Endothelial cell of umbilical vein (primary cell): ENCODE data around the gene ZFR. TPM values are rescaled to one million over a fixed set of nuclear protein-coding genes. Genes with fewer than 3 reads are reported as not detected.

Experiments
- BruUV-seq: library from RNA; stranded (reverse); fragments of 400-500 nt; replicated peaks from 2 replicates; lab custom pipeline; 2021; lab: Mats Ljungman, UMichigan
- CTCF ChIA-PET: fragments of 300-600, 350-600 bp; sonication (Branson Sonifier 250); formaldehyde crosslinking; loops from one replicate; lab custom pipeline; 2021; ENCODE audit warnings: antibody characterized with exemption, inconsistent platforms; lab: Charles Lee
- POLR2A ChIA-PET: fragments of 300-600, 350-600 bp; sonication (Branson Sonifier 250); formaldehyde crosslinking; loops from one replicate; lab custom pipeline; 2021; ENCODE audit warnings: antibody characterized with exemption, inconsistent platforms; lab: Charles Lee
- DNase-seq: peaks from one replicate; pipeline ENCODE4 v3.0.0-alpha.2; 2011; ENCODE audit warnings: low read depth, low spot score
- FAIRE-seq: peaks from 2 replicates; lab custom pipeline; 2011; peaks lifted over from hg19 to GRCh38; lab: Jason Lieb, UNC
- H2AFZ ChIP-seq: 2 replicates; pipeline ENCODE4 v1.6.0; 2012; ENCODE audit warnings: low read depth, low read length, control low read depth, inconsistent platforms
- H3K27ac ChIP-seq: 2 replicates; pipeline ENCODE4 v1.5.1; 2011; ENCODE audit warnings: low read depth, mild to moderate bottlenecking, control low read depth, low read length, moderate library complexity; ENCODE audit not compliant: insufficient read depth
- H3K27me3 ChIP-seq, 2 experiments: 2 replicates each; pipeline versions ENCODE4 v1.6.0 to v1.6.1; 2011; ENCODE audit warnings: low read length in 2 of 2, mixed read lengths in 1 of 2; ENCODE audit not compliant: control insufficient read depth in 2 of 2, insufficient read depth in 2 of 2
- H3K36me3 ChIP-seq, 2 experiments: 2 replicates in 1 of 2; 3 replicates in 1 of 2; pipeline ENCODE4 v1.5.1; 2011; ENCODE audit warnings: low read length in 2 of 2, mild to moderate bottlenecking in 1 of 2, moderate library complexity in 1 of 2; ENCODE audit not compliant: control insufficient read depth in 2 of 2, insufficient read depth in 2 of 2; ENCODE audit errors: extremely low read depth in 1 of 2
- H3K4me1 ChIP-seq: 3 replicates; pipeline ENCODE4 v1.5.1; 2011; ENCODE audit warnings: mild to moderate bottlenecking, low read length; ENCODE audit not compliant: control insufficient read depth, insufficient read depth; ENCODE audit errors: extremely low read depth
- H3K4me2 ChIP-seq: 2 replicates; pipeline ENCODE4 v1.6.1; 2011; ENCODE audit warnings: low read length, control low read depth, mixed read lengths; ENCODE audit not compliant: insufficient read depth
- H3K4me3 ChIP-seq, 3 experiments: fragments of 200-600 bp in 1 of 3; sonication (generic), shearing (Covaris generic) in 1 of 3; replicated peaks in 1 of 3; 2 replicates each; pipeline ENCODE4 v1.5.1; 2011 to 2016; ENCODE audit warnings: control low read depth in 3 of 3, low read length in 3 of 3, mild to moderate bottlenecking in 2 of 3, inconsistent platforms in 1 of 3, low read depth in 1 of 3, moderate library complexity in 1 of 3; ENCODE audit not compliant: insufficient read depth in 1 of 3
- H3K79me2 ChIP-seq: 2 replicates; pipeline ENCODE4 v1.6.0; 2012; ENCODE audit warnings: low read length, inconsistent platforms; ENCODE audit not compliant: control insufficient read depth, insufficient read depth
- H3K9ac ChIP-seq: replicated peaks from 2 replicates; pipeline ENCODE3; 2011; ENCODE audit warnings: low read length, control low read depth; ENCODE audit not compliant: insufficient read depth; ENCODE audit errors: extremely low read depth
- H3K9me1 ChIP-seq: replicated peaks from 3 replicates; pipeline ENCODE4 v1.6.0; 2011; ENCODE audit warnings: mild to moderate bottlenecking, low read length; ENCODE audit not compliant: control insufficient read depth, insufficient read depth; ENCODE audit errors: extremely low read depth
- H3K9me3 ChIP-seq: replicated peaks from 2 replicates; pipeline ENCODE4 v1.5.1; 2012; ENCODE audit warnings: low read length, inconsistent platforms; ENCODE audit not compliant: control insufficient read depth, insufficient read depth
- H4K20me1 ChIP-seq: replicated peaks from 2 replicates; pipeline ENCODE3; 2011; ENCODE audit warnings: mild to moderate bottlenecking, low read length; ENCODE audit not compliant: control insufficient read depth, insufficient read depth; ENCODE audit errors: extremely low read depth
- EZH2 ChIP-seq: IDR thresholded peaks from 2 replicates; pipeline ENCODE4 v1.6.1; 2012; ENCODE audit warnings: borderline replicate concordance, low read depth, mild to moderate bottlenecking, moderate library complexity, low read length, inconsistent platforms; ENCODE audit not compliant: severe bottlenecking
- FOS ChIP-seq: IDR thresholded peaks from 2 replicates; pipeline ENCODE4 v1.6.1; 2011; ENCODE audit warnings: mild to moderate bottlenecking, low read length, moderate library complexity, borderline replicate concordance; ENCODE audit not compliant: insufficient read depth
- GATA2 ChIP-seq: IDR thresholded peaks from 2 replicates; pipeline ENCODE4 v1.7.0; 2011; ENCODE audit warnings: low read depth, mild to moderate bottlenecking, moderate library complexity, mixed read lengths, low read length; ENCODE audit not compliant: insufficient read length, insufficient read depth
- JUN ChIP-seq: IDR thresholded peaks from 2 replicates; pipeline ENCODE4 v1.6.1; 2011; ENCODE audit warnings: borderline replicate concordance, low read depth; ENCODE audit not compliant: insufficient read length, insufficient read depth
- MAX ChIP-seq: IDR thresholded peaks from 2 replicates; pipeline ENCODE4 v1.6.1; 2011; ENCODE audit not compliant: insufficient read depth, insufficient read length
- MYC ChIP-seq: IDR thresholded peaks from one replicate; pipeline ENCODE4 v1.6.1; 2011; ENCODE audit warnings: mild to moderate bottlenecking, low read depth, low read length
- POLR2A ChIP-seq: IDR thresholded peaks from 2 replicates; pipeline ENCODE4 v1.6.1; 2012; ENCODE audit warnings: low read depth, mild to moderate bottlenecking, control low read depth, low read length
- POLR2AphosphoS5 ChIP-seq: IDR thresholded peaks from 2 replicates; pipeline ENCODE4 v1.6.1; 2012; ENCODE audit warnings: low read depth, mild to moderate bottlenecking, control low read depth, low read length, moderate library complexity; ENCODE audit not compliant: insufficient read depth
- dilution Hi-C: fragments of 300-500 bp; cut with MboI; formaldehyde crosslinking; loops from one replicate; pipeline ENCODE4 v1.15.0; 2019; ENCODE audit warnings: low sequenced_read_pairs; ENCODE audit not compliant: extremely low pct_ligation_motif_present
- intact Hi-C: fragments of 100-400 bp; cut with micrococcal nuclease; formaldehyde crosslinking; loops from one replicate; pipeline ENCODE4 v1.10.0; 2022
- polyA plus RNA-seq, 4 experiments: library from polyadenylated mRNA; depleted of rRNA in 3 of 4; stranded (reverse) in 3 of 4; unstranded in 1 of 4; fragments of >200 nt; gene quantifications; 2 replicates each; pipeline versions ENCODE4 v1.2.1 to v1.2.3, GENCODE V29; 2011 to 2012; ENCODE audit warnings: missing spikeins in 1 of 4
- total RNA-seq: library from RNA; stranded (reverse); gene quantifications from 2 replicates; pipeline ENCODE4 v1.2.3, GENCODE V29; 2021
- TF ChIP-seq, protein P1 (sequence below), 2 donors: IDR thresholded peaks; 1 replicate in 1 of 2; 2 replicates in 1 of 2; pipeline ENCODE4 v1.5.1; 2011; ENCODE audit warnings: low read length in 2 of 2, mild to moderate bottlenecking in 2 of 2, moderate library complexity in 2 of 2, control low read depth in 1 of 2, inconsistent platforms in 1 of 2, low read depth in 1 of 2; ENCODE audit not compliant: insufficient read depth in 1 of 2; ENCODE audit errors: extremely low read depth in 1 of 2

The ZFR gene
- total and polyA plus RNA-seq, 2 donors (not counting 3 experiments of a cell fraction or from before 2014, with no cell fraction given): 60.1 to 79.4 TPM

DNA sequence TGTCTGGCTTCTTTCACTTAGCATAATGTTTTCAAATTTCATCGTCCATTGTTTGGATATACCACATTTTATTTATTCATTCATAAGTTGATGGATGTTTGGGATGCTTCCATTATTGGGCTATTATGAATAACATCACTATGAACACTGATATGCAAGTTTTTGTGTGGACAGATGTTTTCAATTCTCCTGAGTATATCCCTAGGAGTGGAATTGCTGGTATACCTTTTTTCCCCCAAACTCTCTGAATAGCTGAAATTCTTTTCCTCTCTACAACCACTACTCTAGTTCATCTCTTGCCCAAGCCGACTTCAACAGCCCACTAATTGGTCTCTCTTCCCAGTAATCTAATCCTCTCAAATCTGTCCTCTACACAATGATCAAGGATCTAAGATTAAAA is 4.7 kb upstream of the ZFR start:
- no peak overlapping the region for H3K27ac ChIP-seq
- H3K36me3 ChIP-seq: no peaks in the 10 kb centered on the region
- TF ChIP-seq POLR2A (no peak), MYC (no peak), EZH2 (no peak), GATA2 (no peak), POLR2AphosphoS5 (no peak), MAX (no peak), FOS (no peak), JUN (no peak)
- TF ChIP-seq, protein P1, sequence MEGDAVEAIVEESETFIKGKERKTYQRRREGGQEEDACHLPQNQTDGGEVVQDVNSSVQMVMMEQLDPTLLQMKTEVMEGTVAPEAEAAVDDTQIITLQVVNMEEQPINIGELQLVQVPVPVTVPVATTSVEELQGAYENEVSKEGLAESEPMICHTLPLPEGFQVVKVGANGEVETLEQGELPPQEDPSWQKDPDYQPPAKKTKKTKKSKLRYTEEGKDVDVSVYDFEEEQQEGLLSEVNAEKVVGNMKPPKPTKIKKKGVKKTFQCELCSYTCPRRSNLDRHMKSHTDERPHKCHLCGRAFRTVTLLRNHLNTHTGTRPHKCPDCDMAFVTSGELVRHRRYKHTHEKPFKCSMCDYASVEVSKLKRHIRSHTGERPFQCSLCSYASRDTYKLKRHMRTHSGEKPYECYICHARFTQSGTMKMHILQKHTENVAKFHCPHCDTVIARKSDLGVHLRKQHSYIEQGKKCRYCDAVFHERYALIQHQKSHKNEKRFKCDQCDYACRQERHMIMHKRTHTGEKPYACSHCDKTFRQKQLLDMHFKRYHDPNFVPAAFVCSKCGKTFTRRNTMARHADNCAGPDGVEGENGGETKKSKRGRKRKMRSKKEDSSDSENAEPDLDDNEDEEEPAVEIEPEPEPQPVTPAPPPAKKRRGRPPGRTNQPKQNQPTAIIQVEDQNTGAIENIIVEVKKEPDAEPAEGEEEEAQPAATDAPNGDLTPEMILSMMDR (IDR thresholded peaks at IDR 0.05; ENCODE audit: extremely low read depth in 1 of 2, insufficient read depth in 1 of 2, low read depth in 1 of 2, low read length in 2 of 2): no peak
- no peak overlapping the region for H3K9ac ChIP-seq
- dilution Hi-C loops: no loop called here
- FAIRE-seq: no peak
- POLR2A ChIA-PET: no interaction called here
- CTCF ChIA-PET: interaction anchor here (1.1 kb wide), 1 partner anchor 40 kb away, joined by 4 read pairs; no protein-coding TSS in a partner anchor
- DNase-seq: no peak
- H3K9me1 ChIP-seq: no peaks in the 10 kb centered on the region
- H3K4me1 ChIP-seq: peaks cover 5% of the 10 kb centered on the region
- H3K4me2 ChIP-seq: no peak overlapping the region
- peaks cover 0 to 2% of the 10 kb centered on the region in 2 experiments for H3K27me3 ChIP-seq
- peaks cover 3% of the 10 kb centered on the region for H3K79me2 ChIP-seq
- no peak overlapping the region for H3K4me3 ChIP-seq
- no peaks in the 10 kb centered on the region for H4K20me1 ChIP-seq
- intact Hi-C loops: no loop called here
- H3K9me3 ChIP-seq: no peaks in the 10 kb centered on the region
- no TSS peak for BruUV-seq
- H2AFZ ChIP-seq: no peak overlapping the region
